ENCODE measurements around the gene GPRC5D.
A peak's percentile ranks its signal among the peaks of the same experiment; 100 is the strongest.

The GPRC5D gene

DNA sequence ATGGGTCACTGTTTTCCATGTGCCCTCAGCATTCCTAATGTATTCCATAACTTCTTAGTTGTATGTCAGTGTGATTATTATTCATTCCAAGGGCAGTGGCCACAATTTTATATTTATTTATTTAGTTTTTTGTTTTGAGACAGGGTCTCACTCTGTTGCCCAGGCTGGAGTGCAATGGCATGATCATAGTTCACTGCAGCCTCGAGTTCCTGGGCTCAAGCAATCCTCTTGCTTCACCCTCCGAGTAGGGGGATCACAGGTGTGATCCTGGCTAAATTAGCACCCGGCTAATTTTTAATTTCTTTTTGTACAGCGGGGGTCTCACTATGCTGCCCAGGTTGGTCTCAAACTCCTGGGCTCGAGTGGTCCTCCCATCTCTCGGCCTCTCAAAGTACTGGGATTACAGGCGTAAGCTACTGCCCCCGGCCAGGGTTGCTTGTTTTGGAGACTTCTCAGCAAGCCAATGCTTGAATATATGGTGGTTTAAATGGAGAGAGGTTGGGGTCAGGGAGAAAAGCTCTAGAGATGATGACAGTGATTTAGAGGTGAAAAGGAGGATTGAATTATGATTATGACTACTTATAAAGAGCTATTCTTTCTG, 53.0 kb downstream of the GPRC5D start:
- peak overlapping the region; percentile 69 for H3K27ac ChIP-seq (ENCODE audit: low read length, poor library complexity, severe bottlenecking)
- H3K23ac ChIP-seq (ENCODE audit: low read length in 2 of 2) = no peak overlapping the region
- H2BK12ac ChIP-seq (ENCODE audit: low read length in 2 of 2) = peak overlapping the region; percentile 38 to 91
- peak overlapping the region in 1 of 2 experiments; percentile 3 for H3K4me3 ChIP-seq (ENCODE audit: insufficient read depth in 1 of 2, low read depth in 1 of 2, low read length in 2 of 2)
- WGBS = 93% methylated on average over 8 of the region's 8 CpGs
- H3K4me1 ChIP-seq (ENCODE audit: control insufficient read depth, insufficient read depth, low read depth, low read length) = peaks cover 24% of the 10 kb centered on the region
- H3K14ac ChIP-seq (ENCODE audit: low read length in 2 of 2) = no peak overlapping the region
- H3K9ac ChIP-seq (ENCODE audit: low read length) = peak overlapping the region; percentile 85
- peak overlapping the region; percentile 27 for H2BK120ac ChIP-seq (ENCODE audit: low read depth, low read length)
- no peaks in the 10 kb centered on the region for H3K27me3 ChIP-seq (ENCODE audit: control insufficient read depth in 1 of 2, insufficient read depth in 1 of 2, low read length in 2 of 2)
- peak overlapping the region; percentile 37 to 82 for H3K18ac ChIP-seq (ENCODE audit: low read depth in 1 of 2, low read length in 2 of 2)
- peaks cover 17% of the 10 kb centered on the region for H3K79me1 ChIP-seq (replicated peaks; ENCODE audit: low read length, poor library complexity, severe bottlenecking)
- H3K4ac ChIP-seq (ENCODE audit: low read depth in 1 of 2, low read length in 2 of 2) = peak overlapping the region in 1 of 2 experiments; percentile 81
- no peak overlapping the region for H2AFZ ChIP-seq (ENCODE audit: low read depth, low read length)
- H3K9me3 ChIP-seq (ENCODE audit: control insufficient read depth, low read length) = no peaks in the 10 kb centered on the region
- no peak overlapping the region for H4K91ac ChIP-seq (ENCODE audit: low read length)
- no peak overlapping the region for H2AK5ac ChIP-seq (ENCODE audit: low read length, severe bottlenecking)
- no peak for DNase-seq
- no peaks in the 10 kb centered on the region for H3K36me3 ChIP-seq (ENCODE audit: control insufficient read depth in 1 of 2, insufficient read depth in 2 of 2, low read depth in 1 of 2, low read length in 2 of 2)
- H4K8ac ChIP-seq (ENCODE audit: low read length) = peak overlapping the region; percentile 35
- H2BK5ac ChIP-seq (ENCODE audit: low read depth, low read length, poor library complexity, severe bottlenecking) = no peak overlapping the region
- H3K4me2 ChIP-seq (ENCODE audit: low read length, poor library complexity, severe bottlenecking) = no peak overlapping the region
- H2BK15ac ChIP-seq (ENCODE audit: low read depth, poor library complexity, severe bottlenecking) = no peak overlapping the region

DNA sequence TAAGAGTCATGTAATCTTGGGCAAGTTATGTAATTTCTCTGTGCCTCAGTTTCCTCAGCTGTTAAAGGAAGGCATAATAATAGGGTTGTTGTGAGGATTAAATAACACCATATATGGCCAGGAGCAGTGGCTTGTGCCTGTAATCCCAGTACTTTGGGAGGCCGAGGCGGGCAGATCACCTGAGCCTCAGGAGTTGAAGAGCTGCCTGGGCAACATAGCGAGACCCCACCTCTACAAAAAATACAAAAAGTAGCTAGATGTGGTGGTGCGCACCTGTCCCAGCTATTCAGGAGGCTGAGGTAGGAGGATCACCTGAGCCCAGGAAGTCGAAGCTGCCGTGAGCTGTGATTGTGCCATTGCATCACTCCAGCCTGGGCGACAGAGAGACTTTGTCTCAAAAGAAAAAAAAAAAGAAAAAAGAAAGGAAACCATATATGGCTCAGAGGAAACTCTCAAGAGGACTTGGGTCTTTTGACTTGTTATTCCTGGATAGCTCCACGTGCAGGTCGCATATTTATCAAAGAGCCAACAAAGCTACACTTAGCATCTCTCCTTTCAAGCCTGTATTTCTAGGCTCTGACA, 53.7 kb downstream of the GPRC5D start:
- H2BK5ac ChIP-seq (ENCODE audit: low read depth, low read length, poor library complexity, severe bottlenecking) = no peak overlapping the region
- no peak for DNase-seq
- 95% methylated on average over 9 of the region's 9 CpGs for WGBS
- no peak overlapping the region for H2BK15ac ChIP-seq (ENCODE audit: low read depth, poor library complexity, severe bottlenecking)
- H2AK5ac ChIP-seq (ENCODE audit: low read length, severe bottlenecking) = peak overlapping the region; percentile 96
- H2BK12ac ChIP-seq (ENCODE audit: low read length in 2 of 2) = peak overlapping the region; percentile 54 to 91
- no peaks in the 10 kb centered on the region for H3K36me3 ChIP-seq (ENCODE audit: control insufficient read depth in 1 of 2, insufficient read depth in 2 of 2, low read depth in 1 of 2, low read length in 2 of 2)
- H4K8ac ChIP-seq (ENCODE audit: low read length) = peak overlapping the region; percentile 48
- no peak overlapping the region for H3K4me3 ChIP-seq (ENCODE audit: insufficient read depth in 1 of 2, low read depth in 1 of 2, low read length in 2 of 2)
- peak overlapping the region; percentile 56 for H3K27ac ChIP-seq (ENCODE audit: low read length, poor library complexity, severe bottlenecking)
- H2BK120ac ChIP-seq (ENCODE audit: low read depth, low read length) = no peak overlapping the region
- peak overlapping the region in 1 of 2 experiments; percentile 62 for H3K14ac ChIP-seq (ENCODE audit: low read length in 2 of 2)
- H3K27me3 ChIP-seq (ENCODE audit: control insufficient read depth in 1 of 2, insufficient read depth in 1 of 2, low read length in 2 of 2) = no peaks in the 10 kb centered on the region
- no peak overlapping the region for H3K23ac ChIP-seq (ENCODE audit: low read length in 2 of 2)
- H3K18ac ChIP-seq (ENCODE audit: low read depth in 1 of 2, low read length in 2 of 2) = no peak overlapping the region
- peak overlapping the region; percentile 55 for H4K91ac ChIP-seq (ENCODE audit: low read length)
- peaks cover 10% of the 10 kb centered on the region for H3K79me1 ChIP-seq (replicated peaks; ENCODE audit: low read length, poor library complexity, severe bottlenecking)
- H3K4ac ChIP-seq (ENCODE audit: low read depth in 1 of 2, low read length in 2 of 2) = peak overlapping the region; percentile 28 to 29
- peak overlapping the region; percentile 24 for H3K9ac ChIP-seq (ENCODE audit: low read length)
- no peak overlapping the region for H2AFZ ChIP-seq (ENCODE audit: low read depth, low read length)
- H3K4me1 ChIP-seq (ENCODE audit: control insufficient read depth, insufficient read depth, low read depth, low read length) = peaks cover 24% of the 10 kb centered on the region
- no peaks in the 10 kb centered on the region for H3K9me3 ChIP-seq (ENCODE audit: control insufficient read depth, low read length)
- H3K4me2 ChIP-seq (ENCODE audit: low read length, poor library complexity, severe bottlenecking) = no peak overlapping the region

DNA sequence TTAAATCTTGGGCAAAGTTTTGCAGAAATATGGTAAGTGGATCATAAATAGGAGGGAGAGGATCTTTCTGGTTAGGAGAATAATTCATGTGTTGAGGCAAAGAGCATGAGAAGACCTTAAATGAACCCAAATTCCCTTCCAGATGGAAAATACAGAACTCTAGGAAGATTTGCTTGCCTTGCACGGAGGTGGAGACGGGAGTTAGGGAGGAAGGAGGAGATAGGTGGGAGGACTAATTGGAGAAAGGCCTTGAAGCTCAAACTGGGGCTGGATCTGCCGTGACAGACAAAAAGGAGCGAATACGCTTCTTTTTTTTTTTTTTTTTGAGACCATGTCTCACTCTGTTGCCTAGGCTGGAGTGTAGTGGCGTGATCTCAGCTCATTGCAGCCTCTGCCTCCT, 54.7 kb downstream of the GPRC5D start:
- WGBS = 88% methylated on average over 6 of the region's 6 CpGs
- no peaks in the 10 kb centered on the region for H3K9me3 ChIP-seq (ENCODE audit: control insufficient read depth, low read length)
- DNase-seq = no peak

DNA sequence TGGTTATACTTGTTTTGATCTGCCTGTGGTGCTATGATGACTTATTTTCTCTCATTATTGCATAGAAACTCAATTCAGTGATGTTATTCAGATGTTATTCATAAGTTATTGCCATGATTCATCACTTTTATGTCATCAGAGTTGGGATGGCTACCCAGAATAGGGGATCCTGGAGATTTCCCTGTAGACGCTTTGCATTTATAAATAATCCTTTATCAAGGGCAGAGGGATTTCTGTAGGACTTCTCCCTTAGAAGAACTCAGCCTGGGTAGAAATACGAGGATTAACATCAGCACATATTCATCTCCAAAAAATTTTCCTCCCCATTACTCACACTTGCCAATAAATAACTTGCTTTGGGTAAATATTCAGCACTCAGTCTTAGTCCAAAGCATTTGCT, 55.7 kb downstream of the GPRC5D start:
- H4K8ac ChIP-seq (ENCODE audit: low read length) = no peak overlapping the region
- WGBS = 0% methylated on average over 1 of the region's 2 CpGs
- H3K14ac ChIP-seq (ENCODE audit: low read length in 2 of 2) = no peak overlapping the region
- H3K36me3 ChIP-seq (ENCODE audit: control insufficient read depth in 1 of 2, insufficient read depth in 2 of 2, low read depth in 1 of 2, low read length in 2 of 2) = no peaks in the 10 kb centered on the region
- H3K27ac ChIP-seq (ENCODE audit: low read length, poor library complexity, severe bottlenecking) = peak overlapping the region; percentile 59
- no peak overlapping the region for H4K91ac ChIP-seq (ENCODE audit: low read length)
- peaks cover 30% of the 10 kb centered on the region for H3K4me1 ChIP-seq (ENCODE audit: control insufficient read depth, insufficient read depth, low read depth, low read length)
- no peak overlapping the region for H3K4me3 ChIP-seq (ENCODE audit: insufficient read depth in 1 of 2, low read depth in 1 of 2, low read length in 2 of 2)
- no peak overlapping the region for H2BK5ac ChIP-seq (ENCODE audit: low read depth, low read length, poor library complexity, severe bottlenecking)
- H3K4me2 ChIP-seq (ENCODE audit: low read length, poor library complexity, severe bottlenecking) = no peak overlapping the region
- H3K79me1 ChIP-seq (replicated peaks; ENCODE audit: low read length, poor library complexity, severe bottlenecking) = peaks cover 15% of the 10 kb centered on the region
- H3K9ac ChIP-seq (ENCODE audit: low read length) = peak overlapping the region; percentile 55
- no peak overlapping the region for H2AFZ ChIP-seq (ENCODE audit: low read depth, low read length)
- H3K4ac ChIP-seq (ENCODE audit: low read depth in 1 of 2, low read length in 2 of 2) = no peak overlapping the region
- no peak overlapping the region for H2BK12ac ChIP-seq (ENCODE audit: low read length in 2 of 2)
- H2BK120ac ChIP-seq (ENCODE audit: low read depth, low read length) = no peak overlapping the region
- DNase-seq = peak; percentile 72
- H3K27me3 ChIP-seq (ENCODE audit: control insufficient read depth in 1 of 2, insufficient read depth in 1 of 2, low read length in 2 of 2) = no peaks in the 10 kb centered on the region
- no peak overlapping the region for H3K18ac ChIP-seq (ENCODE audit: low read depth in 1 of 2, low read length in 2 of 2)
- no peak overlapping the region for H3K23ac ChIP-seq (ENCODE audit: low read length in 2 of 2)
- H2BK15ac ChIP-seq (ENCODE audit: low read depth, poor library complexity, severe bottlenecking) = no peak overlapping the region
- H3K9me3 ChIP-seq (ENCODE audit: control insufficient read depth, low read length) = no peaks in the 10 kb centered on the region
- H2AK5ac ChIP-seq (ENCODE audit: low read length, severe bottlenecking) = no peak overlapping the region

More for the DNA sequence above, 54.7 kb downstream of the GPRC5D start:
- H3K4me2 ChIP-seq (ENCODE audit: low read length, poor library complexity, severe bottlenecking) = no peak overlapping the region
- peaks cover 26% of the 10 kb centered on the region for H3K4me1 ChIP-seq (ENCODE audit: control insufficient read depth, insufficient read depth, low read depth, low read length)
- no peak overlapping the region for H3K27ac ChIP-seq (ENCODE audit: low read length, poor library complexity, severe bottlenecking)
- H4K8ac ChIP-seq (ENCODE audit: low read length) = peak overlapping the region; percentile 35
- no peak overlapping the region for H3K14ac ChIP-seq (ENCODE audit: low read length in 2 of 2)
- H2AFZ ChIP-seq (ENCODE audit: low read depth, low read length) = no peak overlapping the region
- H2BK5ac ChIP-seq (ENCODE audit: low read depth, low read length, poor library complexity, severe bottlenecking) = no peak overlapping the region
- no peak overlapping the region for H3K18ac ChIP-seq (ENCODE audit: low read depth in 1 of 2, low read length in 2 of 2)
- H2BK120ac ChIP-seq (ENCODE audit: low read depth, low read length) = no peak overlapping the region
- peak overlapping the region; percentile 49 for H2AK5ac ChIP-seq (ENCODE audit: low read length, severe bottlenecking)
- H3K79me1 ChIP-seq (replicated peaks; ENCODE audit: low read length, poor library complexity, severe bottlenecking) = peaks cover 15% of the 10 kb centered on the region
- no peak overlapping the region for H3K9ac ChIP-seq (ENCODE audit: low read length)
- no peak overlapping the region for H3K23ac ChIP-seq (ENCODE audit: low read length in 2 of 2)
- no peaks in the 10 kb centered on the region for H3K27me3 ChIP-seq (ENCODE audit: control insufficient read depth in 1 of 2, insufficient read depth in 1 of 2, low read length in 2 of 2)
- no peak overlapping the region for H4K91ac ChIP-seq (ENCODE audit: low read length)
- H3K36me3 ChIP-seq (ENCODE audit: control insufficient read depth in 1 of 2, insufficient read depth in 2 of 2, low read depth in 1 of 2, low read length in 2 of 2) = no peaks in the 10 kb centered on the region
- no peak overlapping the region for H3K4me3 ChIP-seq (ENCODE audit: insufficient read depth in 1 of 2, low read depth in 1 of 2, low read length in 2 of 2)
- peak overlapping the region; percentile 32 to 91 for H2BK12ac ChIP-seq (ENCODE audit: low read length in 2 of 2)
- H3K4ac ChIP-seq (ENCODE audit: low read depth in 1 of 2, low read length in 2 of 2) = no peak overlapping the region
- H2BK15ac ChIP-seq (ENCODE audit: low read depth, poor library complexity, severe bottlenecking) = peak overlapping the region; percentile 77
